K562 (cell line): Measurements from ENCODE around the gene BID. TPM values are rescaled to one million over a fixed set of nuclear protein-coding genes. Genes with fewer than 3 reads are reported as not detected.

Experiments used
- CCNT2 ChIP-seq: IDR thresholded peaks from 2 replicates; pipeline ENCODE4 v1.6.1; 2011; ENCODE audit warnings: borderline replicate concordance, low read depth, mild to moderate bottlenecking, moderate library complexity, mixed read lengths, low read length; ENCODE audit not compliant: insufficient read length; ENCODE audit errors: extremely low read depth
- CREM ChIP-seq: IDR thresholded peaks from 2 replicates; pipeline ENCODE4 v1.6.1; 2014; ENCODE audit warnings: antibody characterized with exemption, low read depth
- FOXM1 ChIP-seq, 2 experiments: fragments of 450-650 bp in 1 of 2; sonication (generic) in 1 of 2; formaldehyde crosslinking in 1 of 2; IDR thresholded peaks; 2 replicates each; pipeline versions ENCODE4 v1.6.1 to v1.9.0; 2017 to 2022; ENCODE audit warnings: low read depth in 2 of 2, mild to moderate bottlenecking in 2 of 2, missing genetic modification reagents in 1 of 2, moderate library complexity in 1 of 2
- HMGN3 ChIP-seq: IDR thresholded peaks from 2 replicates; pipeline ENCODE4 v1.6.1; 2011; ENCODE audit warnings: borderline replicate concordance, low read depth, mild to moderate bottlenecking, mixed read lengths, low read length; ENCODE audit not compliant: insufficient read length; ENCODE audit errors: extremely low read depth
- KDM4B ChIP-seq, 2 experiments: fragments of 450-650 bp in 1 of 2; sonication (generic) in 1 of 2; IDR thresholded peaks; 2 replicates each; pipeline ENCODE4 v1.6.1; 2016 to 2017; ENCODE audit warnings: borderline replicate concordance in 2 of 2, antibody characterized with exemption in 1 of 2, low read depth in 1 of 2, mild to moderate bottlenecking in 1 of 2
- KDM5B ChIP-seq: fragments of 200-600 bp; sonication (generic); IDR thresholded peaks from 2 replicates; pipeline ENCODE4 v1.6.1; 2012; ENCODE audit warnings: low read depth, mild to moderate bottlenecking, moderate library complexity, low read length, control low read depth, inconsistent platforms; ENCODE audit not compliant: insufficient replicate concordance
- MXI1 ChIP-seq: IDR thresholded peaks from 2 replicates; pipeline ENCODE4 v1.6.1; 2011; ENCODE audit warnings: low read depth, mild to moderate bottlenecking, improper control_type of control experiment, low read length
- RREB1 ChIP-seq: fragments of 250-450 bp; sonication (Bioruptor Pico); IDR thresholded peaks from 2 replicates; pipeline ENCODE4 v1.4.0; 2020
- SMARCB1 ChIP-seq: IDR thresholded peaks from 2 replicates; pipeline ENCODE4 v1.6.1; 2011; ENCODE audit warnings: improper control_type of control experiment, low read depth; ENCODE audit not compliant: insufficient read length
- TBP ChIP-seq: optimal IDR thresholded peaks from 2 replicates; pipeline ENCODE3; 2011; ENCODE audit warnings: low read depth, low read length, improper control_type of control experiment
- VEZF1 ChIP-seq: fragments of 200-800 bp; sonication (Bioruptor generic); IDR thresholded peaks from 2 replicates; pipeline ENCODE4 v1.6.1; 2017; ENCODE audit warnings: missing genetic modification characterization, missing compliant biosample characterization
- YBX1 ChIP-seq: fragments of 450-650 bp; IDR thresholded peaks from 2 replicates; pipeline ENCODE4 v1.7.1; 2016; ENCODE audit warnings: mild to moderate bottlenecking
- ZBTB7A ChIP-seq: IDR thresholded peaks from 2 replicates; pipeline ENCODE4 v1.6.1; 2011; ENCODE audit warnings: low read depth, mild to moderate bottlenecking, low read length, moderate library complexity, borderline replicate concordance; ENCODE audit not compliant: control insufficient read depth
- ZNF644 ChIP-seq: fragments of 200-800 bp; sonication (Bioruptor generic); IDR thresholded peaks from 2 replicates; pipeline ENCODE4 v1.6.1; 2016; ENCODE audit warnings: low read depth, missing genetic modification characterization, missing compliant biosample characterization
- polyA plus RNA-seq, 8 experiments: library from polyadenylated mRNA; depleted of rRNA in 4 of 8; stranded (reverse) in 5 of 8; unstranded in 3 of 8; fragments of >200 nt; fragmentation: Nextera tagmentation in 2 of 8; fragmentation: Illumina TruSeq in 1 of 8; extraction: Ambion mirVana in 2 of 8; extraction: Trizol in 1 of 8; gene quantifications; 2 replicates each; pipeline versions ENCODE4 v1.2.1 to v1.2.3, GENCODE V29; 2011 to 2014; ENCODE audit warnings: inconsistent platforms in 1 of 8, missing spikeins in 1 of 8
- total RNA-seq, 7 experiments: library from RNA; depleted of rRNA in 6 of 7; stranded (reverse); fragments of >200 nt in 6 of 7; fragmentation: Illumina TruSeq in 2 of 7; extraction: Trizol in 2 of 7; gene quantifications; 2 replicates each; pipeline versions ENCODE4 v1.2.1 to v1.2.3, GENCODE V29; 2011 to 2021; ENCODE audit warnings: low replicate concordance in 1 of 7
- TF ChIP-seq, protein P1 (sequence below): fragments of 250-450 bp; sonication (Bioruptor Pico); IDR thresholded peaks from 2 replicates; pipeline ENCODE4 v1.4.0; 2020
- TF ChIP-seq, protein P2 (sequence below): fragments of 250-450 bp; sonication (Bioruptor Pico); IDR thresholded peaks from 2 replicates; pipeline ENCODE4 v1.4.0; 2020; ENCODE audit warnings: borderline replicate concordance

Gene BID
- total and polyA plus RNA-seq, 9 of the 15 experiments (the other 6 are each of a cell fraction or from before 2014, with no cell fraction given), result 5.2 to 209 (median 63.7) TPM

GRCh38 chr22:17774206-17774925 lies at the start of gene BID (continued):
- TF ChIP-seq RREB1, result no peak
- TF ChIP-seq VEZF1 (CRISPR knock-in tag), result peak; percentile 81
- TF ChIP-seq ZNF644 (tag), result no peak
- TF ChIP-seq SMARCB1, result no peak
- TF ChIP-seq FOXM1 (IDR thresholded peaks at IDR 0.05; ENCODE audit: low read depth), result no peak
- TF ChIP-seq FOXM1 (CRISPR knock-in tag; IDR thresholded peaks at IDR 0.05; ENCODE audit: low read depth), result no peak
- TF ChIP-seq ZBTB7A, result peak; percentile 67; the same call in 1 of the 2 replicates
- TF ChIP-seq MXI1, result no peak
- TF ChIP-seq YBX1, result no peak
- TF ChIP-seq KDM5B, result peak; percentile 58
- TF ChIP-seq, protein P1, sequence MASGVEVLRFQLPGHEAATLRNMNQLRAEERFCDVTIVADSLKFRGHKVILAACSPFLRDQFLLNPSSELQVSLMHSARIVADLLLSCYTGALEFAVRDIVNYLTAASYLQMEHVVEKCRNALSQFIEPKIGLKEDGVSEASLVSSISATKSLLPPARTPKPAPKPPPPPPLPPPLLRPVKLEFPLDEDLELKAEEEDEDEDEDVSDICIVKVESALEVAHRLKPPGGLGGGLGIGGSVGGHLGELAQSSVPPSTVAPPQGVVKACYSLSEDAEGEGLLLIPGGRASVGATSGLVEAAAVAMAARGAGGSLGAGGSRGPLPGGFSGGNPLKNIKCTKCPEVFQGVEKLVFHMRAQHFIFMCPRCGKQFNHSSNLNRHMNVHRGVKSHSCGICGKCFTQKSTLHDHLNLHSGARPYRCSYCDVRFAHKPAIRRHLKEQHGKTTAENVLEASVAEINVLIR (CRISPR knock-in tag), result no peak
- no peak for TF ChIP-seq KDM4B (IDR thresholded peaks at IDR 0.05; ENCODE audit: borderline replicate concordance in 2 of 2, low read depth in 1 of 2)
- TF ChIP-seq TBP, result peak; percentile 23
- peak; percentile 26 for TF ChIP-seq HMGN3
- TF ChIP-seq CREM, result 0 out of 2 replicates have a peak, but pooled peaks have one; percentile 2
- TF ChIP-seq CCNT2, result peak; percentile 19
- TF ChIP-seq, protein P2, sequence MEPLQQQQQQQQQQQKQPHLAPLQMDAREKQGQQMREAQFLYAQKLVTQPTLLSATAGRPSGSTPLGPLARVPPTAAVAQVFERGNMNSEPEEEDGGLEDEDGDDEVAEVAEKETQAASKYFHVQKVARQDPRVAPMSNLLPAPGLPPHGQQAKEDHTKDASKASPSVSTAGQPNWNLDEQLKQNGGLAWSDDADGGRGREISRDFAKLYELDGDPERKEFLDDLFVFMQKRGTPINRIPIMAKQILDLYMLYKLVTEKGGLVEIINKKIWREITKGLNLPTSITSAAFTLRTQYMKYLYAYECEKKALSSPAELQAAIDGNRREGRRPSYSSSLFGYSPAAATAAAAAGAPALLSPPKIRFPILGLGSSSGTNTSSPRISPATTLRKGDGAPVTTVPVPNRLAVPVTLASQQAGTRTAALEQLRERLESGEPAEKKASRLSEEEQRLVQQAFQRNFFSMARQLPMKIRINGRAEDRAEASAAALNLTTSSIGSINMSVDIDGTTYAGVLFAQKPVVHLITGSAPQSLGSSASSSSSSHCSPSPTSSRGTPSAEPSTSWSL, result no peak
